GM20431 (cell line): ENCODE results near the gene SRSF7.
"Not testable (repeated sequence)": the region's sequence is repeated elsewhere in the genome, so short reads cannot be mapped to it uniquely, and the experiment has no call there.

ENCODE experiments used
- in situ Hi-C: fragments of 300-500 bp; cut with MseI, MboI; formaldehyde crosslinking; loops from one replicate; pipeline ENCODE4 v1.15.0; 2020; ENCODE audit warnings: low sequenced_read_pairs; ENCODE audit not compliant: unreplicated experiment

The SRSF7 gene

DNA sequence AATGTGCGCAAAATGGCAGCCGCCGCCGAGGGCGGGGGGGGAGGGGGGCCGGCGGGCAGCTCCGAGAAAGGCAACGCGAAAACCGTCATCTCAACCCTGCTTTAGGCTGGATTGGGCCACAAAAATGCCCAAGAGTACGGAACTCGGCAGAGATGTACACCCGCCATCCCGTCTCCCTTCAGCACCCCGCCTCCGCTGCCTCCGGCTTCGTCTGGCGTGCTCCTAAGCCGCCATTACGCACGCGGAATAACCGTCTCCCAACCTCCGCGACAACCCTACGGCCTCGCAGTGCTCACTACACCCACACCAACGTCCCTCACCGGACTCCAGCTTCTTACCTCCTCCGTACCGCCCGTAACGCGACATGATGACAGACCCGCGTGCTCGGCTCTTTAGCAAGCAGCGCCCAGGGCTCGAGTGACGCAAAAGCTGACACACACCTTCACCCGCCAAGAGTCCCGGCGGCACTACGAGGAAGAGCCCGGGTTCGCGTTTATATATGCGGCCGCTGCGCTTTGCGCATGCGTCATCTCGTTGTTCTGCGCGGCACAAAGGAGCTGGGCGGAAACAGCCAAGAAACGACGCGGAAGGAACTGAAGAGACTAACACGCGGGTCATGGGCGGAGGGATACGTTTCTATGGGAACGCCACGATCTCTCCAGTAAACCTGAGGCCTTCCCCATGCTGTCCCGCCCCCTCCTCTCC is at the start of gene SRSF7:
SRSF7 (minus strand) TSS at position 471 of the 705 bp plus-strand sequence; CDS start at position 366, 105 bp downstream.
- in situ Hi-C loops, result no loop called here

DNA sequence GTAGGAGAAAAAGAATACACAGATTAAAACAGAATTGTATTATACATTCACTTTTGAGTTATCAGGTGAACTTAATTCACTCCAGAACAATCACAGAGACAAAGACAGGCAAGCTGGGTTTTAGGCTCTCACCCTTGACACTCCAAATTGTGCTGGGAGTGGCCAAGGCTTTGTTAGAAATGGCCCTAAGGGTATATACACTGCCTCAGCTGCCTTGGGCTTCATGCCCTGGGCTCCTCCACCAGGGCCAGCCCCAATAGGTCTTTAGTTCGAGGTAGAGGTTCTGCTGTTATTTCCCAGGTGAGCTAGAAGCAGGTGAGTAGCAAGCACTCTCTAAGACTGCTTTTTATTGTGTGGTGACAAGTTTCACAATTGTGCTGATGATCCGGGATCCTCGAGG is 46.8 kb upstream of the SRSF7 start:
- in situ Hi-C loops, result no loop called here

DNA sequence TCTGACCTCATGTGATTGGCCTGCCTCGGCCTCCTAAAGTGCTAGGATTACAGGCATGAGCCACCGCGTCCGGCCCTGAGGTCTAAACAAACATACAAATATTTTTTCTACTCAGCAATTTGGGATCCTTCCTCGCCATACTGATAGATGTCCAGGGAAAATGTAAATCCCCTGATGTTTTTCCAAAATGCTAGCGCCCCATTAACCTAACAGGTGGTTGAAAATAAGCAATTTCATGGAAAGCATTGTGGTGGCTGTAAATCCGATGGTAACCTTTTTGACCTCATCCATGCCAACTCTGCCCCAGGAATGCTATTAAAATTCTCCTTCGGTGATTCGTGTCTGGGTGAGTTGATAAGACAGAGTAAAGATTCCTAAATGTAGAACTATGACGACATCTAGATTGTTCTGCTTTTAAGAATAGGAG is 46.1 kb upstream of the SRSF7 start:
- in situ Hi-C loops, result no loop called here

DNA sequence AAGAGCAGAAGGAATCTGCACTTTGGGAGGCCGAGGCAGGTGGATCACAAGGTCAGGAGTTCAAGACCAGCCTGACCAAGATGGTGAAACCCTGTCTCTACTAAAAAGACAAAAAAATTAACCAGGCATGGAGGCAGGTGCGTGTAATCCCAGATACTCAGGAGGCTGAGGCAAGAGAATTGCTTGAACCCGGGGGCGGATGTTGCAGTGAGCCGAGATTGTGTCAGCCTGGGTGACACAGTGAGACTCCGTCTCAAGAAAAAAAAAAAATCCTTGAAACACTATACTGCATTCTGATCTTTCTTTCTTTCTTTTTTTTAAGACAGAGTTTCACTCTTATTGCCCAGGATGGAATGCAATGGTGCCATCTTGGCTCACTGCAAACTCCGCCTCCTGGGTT is 43.9 kb upstream of the SRSF7 start:
- in situ Hi-C loops, result not testable (repeated sequence)

GRCh38 chr2:38794235-38794946 is 43.2 kb upstream of the SRSF7 start:
- in situ Hi-C loops, result no loop called here

GRCh38 chr2:38793511-38793910 is 42.4 kb upstream of the SRSF7 start:
- in situ Hi-C loops, result no loop called here

DNA sequence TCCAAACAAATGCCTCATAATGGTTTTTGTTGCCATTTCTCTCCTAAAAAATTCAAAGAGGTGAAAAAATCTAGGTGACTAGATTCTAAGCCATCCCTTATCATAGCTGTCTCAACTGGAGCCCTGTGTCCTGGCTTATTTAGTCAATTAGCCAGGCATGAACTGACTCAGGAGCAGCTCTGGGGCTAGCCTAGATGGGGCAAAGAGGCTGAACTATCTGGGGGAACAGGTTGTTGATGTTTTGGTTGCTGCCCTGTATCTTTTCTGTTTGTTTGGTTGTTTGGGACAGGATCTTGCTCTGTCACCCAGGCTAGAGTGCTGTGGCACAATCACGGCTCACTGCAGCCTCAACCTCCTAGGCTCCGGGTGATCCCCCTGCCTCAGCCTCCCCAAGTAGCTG is 41.6 kb upstream of the SRSF7 start:
- in situ Hi-C loops, result no loop called here

GRCh38 chr2:38792321-38792720 is 41.2 kb upstream of the SRSF7 start:
- in situ Hi-C loops, result not testable (repeated sequence)

- in situ Hi-C loops, result no loop called here
These were observed 40.6 kb upstream of the SRSF7 start for GRCh38 chr2:38791744-38792143.

GRCh38 chr2:38789691-38790090 is 38.5 kb upstream of the SRSF7 start:
- in situ Hi-C loops, result no loop called here

GRCh38 chr2:38788306-38788705 is 37.1 kb upstream of the SRSF7 start:
- in situ Hi-C loops, result no loop called here

- in situ Hi-C loops, result no loop called here
These were observed 32.4 kb upstream of the SRSF7 start for GRCh38 chr2:38783586-38783985.

DNA sequence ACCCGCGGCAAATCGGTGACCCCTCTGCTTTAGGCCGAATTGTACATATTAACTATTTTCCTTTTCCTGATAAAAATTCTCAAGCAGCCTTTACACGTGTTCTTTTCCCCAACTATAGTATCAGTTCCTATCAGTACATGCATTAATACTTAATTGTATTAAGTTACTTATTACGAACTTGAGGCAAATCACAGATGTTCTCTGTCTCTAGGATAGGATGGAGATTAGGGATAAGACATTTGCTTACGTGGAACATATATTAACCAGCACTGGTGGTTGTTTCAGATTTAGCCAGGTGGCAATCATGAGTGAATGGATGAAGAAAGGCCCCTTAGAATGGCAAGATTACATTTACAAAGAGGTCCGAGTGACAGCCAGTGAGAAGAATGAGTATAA is 27.5 kb upstream of the SRSF7 start:
- in situ Hi-C loops, result no loop called here

DNA sequence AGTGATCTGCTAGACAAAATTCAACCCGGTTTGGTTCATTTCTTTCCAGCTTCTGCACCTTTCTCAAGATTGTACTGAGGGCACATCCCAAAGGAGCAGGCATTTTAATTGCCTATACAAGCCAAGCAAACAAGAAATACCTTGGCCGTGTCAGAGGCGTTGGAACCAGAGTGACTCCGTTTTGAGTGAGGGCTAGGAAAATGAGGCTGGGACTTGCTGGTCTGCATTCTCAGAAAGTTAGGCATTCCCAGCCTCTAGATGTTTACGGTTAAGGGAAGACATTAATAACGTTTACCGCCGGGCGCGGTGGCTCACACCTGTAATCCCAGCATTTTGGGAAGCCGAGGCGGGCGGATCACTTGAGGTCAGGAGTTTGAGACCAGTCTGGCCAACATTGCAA is 25.4 kb upstream of the SRSF7 start:
- in situ Hi-C loops, result no loop called here

DNA sequence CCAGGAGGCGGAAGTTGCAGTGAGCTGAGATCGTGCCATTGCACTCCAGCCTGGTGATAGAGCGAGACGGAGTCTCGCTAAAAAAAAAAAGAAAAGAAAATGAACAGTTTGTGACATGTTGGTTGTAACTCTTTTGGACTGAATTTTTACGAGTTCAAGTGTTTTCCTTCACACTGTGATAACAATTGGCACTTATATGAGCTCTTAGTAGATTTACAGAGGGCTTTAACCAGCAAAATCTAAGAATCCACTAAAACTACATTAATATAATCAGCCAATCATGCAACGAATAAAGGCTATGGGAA is 24.7 kb upstream of the SRSF7 start:
- in situ Hi-C loops, result no loop called here

DNA sequence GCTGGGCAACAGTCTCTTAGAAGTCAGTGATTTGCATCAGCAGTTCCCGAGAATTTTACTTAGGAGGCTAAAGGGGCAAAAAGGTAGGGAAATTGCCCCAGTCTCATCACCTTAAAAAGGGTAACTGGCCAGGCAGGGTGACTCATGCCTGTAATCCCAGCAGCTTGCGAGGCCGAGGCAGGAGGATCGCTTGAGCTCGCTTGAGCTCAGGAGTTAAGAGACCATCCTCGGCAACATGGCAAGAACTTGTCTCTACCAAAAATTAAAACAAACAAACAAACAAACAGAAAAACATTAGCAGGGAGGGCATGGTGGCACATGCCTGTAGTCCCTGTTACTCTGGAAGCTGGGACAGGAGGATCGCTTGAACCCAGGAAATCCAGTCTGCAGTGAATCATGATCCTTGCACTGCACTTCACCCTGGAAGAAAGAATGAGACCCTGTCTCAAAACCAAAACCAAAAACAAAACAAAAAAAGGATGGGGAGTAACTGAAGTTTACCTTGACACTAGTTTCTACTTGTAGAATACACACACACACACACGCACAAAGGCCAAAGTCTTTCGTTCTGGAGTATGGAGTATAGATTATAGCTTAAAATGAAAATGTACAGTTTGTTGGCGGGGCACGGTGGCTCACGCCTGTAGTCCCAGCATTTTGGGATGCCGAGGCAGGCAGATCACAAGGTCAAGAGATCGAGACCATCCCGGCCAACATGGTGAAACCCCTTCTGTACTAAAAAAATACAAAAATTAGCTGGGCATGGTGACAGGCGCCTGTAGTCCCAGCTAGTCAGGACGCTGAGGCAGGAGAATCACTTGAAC is 24.1 kb upstream of the SRSF7 start:
- in situ Hi-C loops, result no loop called here

- in situ Hi-C loops, result no loop called here
These were observed 20.5 kb upstream of the SRSF7 start for GRCh38 chr2:38771632-38772031.

GRCh38 chr2:38765551-38765950 is 14.4 kb upstream of the SRSF7 start:
- in situ Hi-C loops, result no loop called here

GRCh38 chr2:38765149-38765548 is 14.0 kb upstream of the SRSF7 start:
- in situ Hi-C loops, result no loop called here

- in situ Hi-C loops, result no loop called here
These were observed 12.6 kb upstream of the SRSF7 start for GRCh38 chr2:38763728-38764127.

DNA sequence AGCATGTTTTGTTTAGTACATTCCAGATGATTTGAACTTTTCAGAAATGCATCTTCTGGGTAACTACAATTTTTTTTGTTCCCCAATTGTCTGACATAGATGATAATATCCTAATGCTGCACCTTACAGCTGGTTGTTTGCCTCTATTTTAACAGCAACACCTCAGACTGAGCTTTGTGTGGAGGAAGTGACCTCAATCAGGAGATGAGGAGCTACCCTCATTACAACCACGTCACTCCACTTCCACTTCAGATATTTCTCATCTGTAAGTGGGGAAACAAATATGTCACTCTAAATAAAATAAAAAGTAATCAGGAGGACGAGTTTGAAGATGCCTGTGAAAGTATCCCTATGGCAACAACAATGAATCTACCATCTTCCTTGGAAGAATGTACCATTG is 12.1 kb upstream of the SRSF7 start:
- in situ Hi-C loops, result no loop called here
